CD14-positive monocyte (primary cell): ENCODE data around the gene PRR36. TPM values are rescaled to one million over a fixed set of nuclear protein-coding genes. Genes with fewer than 3 reads are reported as not detected.

ENCODE experiments used
- DNase-seq, 3 donors: peaks; one replicate each; pipeline ENCODE4 v3.0.0-alpha.2; 2011 to 2022
- H2AFZ ChIP-seq: 2 replicates; pipeline ENCODE4 v1.6.0; 2012; ENCODE audit warnings: mild to moderate bottlenecking, low read depth, low read length, inconsistent platforms; ENCODE audit not compliant: insufficient read depth, poor library complexity, severe bottlenecking
- H3K27ac ChIP-seq, 2 donors: 1 replicate in 1 of 2; 2 replicates in 1 of 2; pipeline ENCODE4 v1.5.1; 2012 to 2013; ENCODE audit warnings: low read length in 2 of 2, control low read depth in 1 of 2, inconsistent platforms in 1 of 2, low read depth in 1 of 2, mild to moderate bottlenecking in 1 of 2
- H3K27me3 ChIP-seq, 2 donors: one replicate each; pipeline versions ENCODE4 v1.6.0 to v1.6.1; 2011 to 2013; ENCODE audit warnings: low read length in 2 of 2; ENCODE audit not compliant: control insufficient read depth in 2 of 2, insufficient read depth in 2 of 2
- H3K36me3 ChIP-seq, 2 donors: replicated peaks in 1 of 2; 1 replicate in 1 of 2; 2 replicates in 1 of 2; pipeline versions ENCODE4 v1.5.1 to v1.6.1; 2012 to 2013; ENCODE audit warnings: low read length in 2 of 2, control low read depth in 1 of 2, inconsistent platforms in 1 of 2, mild to moderate bottlenecking in 1 of 2; ENCODE audit not compliant: insufficient read depth in 2 of 2, control insufficient read depth in 1 of 2
- H3K4me1 ChIP-seq, 2 donors: 1 replicate in 1 of 2; 2 replicates in 1 of 2; pipeline versions ENCODE4 v1.5.1 to v1.6.1; 2012 to 2013; ENCODE audit warnings: low read length in 2 of 2, control low read depth in 1 of 2, inconsistent platforms in 1 of 2, mild to moderate bottlenecking in 1 of 2, moderate library complexity in 1 of 2; ENCODE audit not compliant: insufficient read depth in 2 of 2, control insufficient read depth in 1 of 2
- H3K4me2 ChIP-seq: replicated peaks from 2 replicates; pipeline ENCODE3; 2012; ENCODE audit warnings: low read length, moderate library complexity, mild to moderate bottlenecking; ENCODE audit not compliant: poor library complexity, severe bottlenecking; ENCODE audit errors: extremely low read depth
- H3K4me3 ChIP-seq, 3 experiments: fragments of 200-600 bp in 1 of 3; sonication (generic) in 1 of 3; replicated peaks in 1 of 3; 1 replicate in 2 of 3; 2 replicates in 1 of 3; pipeline ENCODE4 v1.5.1; 2011 to 2013; ENCODE audit warnings: low read length in 3 of 3, mild to moderate bottlenecking in 3 of 3, control low read depth in 2 of 3, low read depth in 2 of 3, inconsistent platforms in 1 of 3, moderate library complexity in 1 of 3
- H3K79me2 ChIP-seq: 2 replicates; pipeline ENCODE4 v1.6.0; 2012; ENCODE audit warnings: mild to moderate bottlenecking, control low read depth, inconsistent platforms, low read length, moderate library complexity; ENCODE audit not compliant: insufficient read depth
- H3K9ac ChIP-seq: 2 replicates; pipeline ENCODE4 v1.6.0; 2017; ENCODE audit warnings: low read length, mild to moderate bottlenecking; ENCODE audit not compliant: insufficient read depth, poor library complexity, severe bottlenecking
- H3K9me3 ChIP-seq, 2 donors: replicated peaks in 1 of 2; 1 replicate in 1 of 2; 2 replicates in 1 of 2; pipeline versions ENCODE4 v1.5.1 to v1.6.1; 2012 to 2013; ENCODE audit warnings: low read length in 2 of 2, control low read depth in 1 of 2; ENCODE audit not compliant: control insufficient read depth in 1 of 2, insufficient read depth in 1 of 2
- H4K20me1 ChIP-seq: 2 replicates; pipeline ENCODE4 v1.6.0; 2012; ENCODE audit warnings: mild to moderate bottlenecking, low read length, control low read depth, moderate library complexity; ENCODE audit not compliant: insufficient read depth
- H3K27ac Mint-ChIP-seq, 7 donors: one replicate each; pipeline ENCODE4 v1.8.0; 2020; ENCODE audit warnings: mild to moderate bottlenecking in 7 of 7, mixed read lengths in 7 of 7, moderate library complexity in 6 of 7, inconsistent platforms in 2 of 7
- H3K27me3 Mint-ChIP-seq, 3 donors: one replicate each; pipeline ENCODE4 v1.8.0; 2021 to 2022; ENCODE audit warnings: low read depth in 3 of 3, mild to moderate bottlenecking in 3 of 3, mixed read lengths in 3 of 3, moderate library complexity in 3 of 3, inconsistent platforms in 1 of 3
- H3K36me3 Mint-ChIP-seq, 2 donors: one replicate each; pipeline ENCODE4 v1.8.0; 2020; ENCODE audit warnings: mixed read lengths in 2 of 2, inconsistent platforms in 1 of 2, mild to moderate bottlenecking in 1 of 2
- H3K4me1 Mint-ChIP-seq: one replicate; pipeline ENCODE4 v1.8.0; 2020; ENCODE audit warnings: mild to moderate bottlenecking, mixed read lengths
- H3K4me3 Mint-ChIP-seq, 2 donors: one replicate each; pipeline ENCODE4 v1.8.0; 2020; ENCODE audit warnings: mild to moderate bottlenecking in 2 of 2, mixed read lengths in 2 of 2, moderate library complexity in 1 of 2
- H3K9me3 Mint-ChIP-seq, 7 donors: one replicate each; pipeline ENCODE4 v1.8.0; 2020 to 2022; ENCODE audit warnings: mixed read lengths in 7 of 7, mild to moderate bottlenecking in 6 of 7, moderate library complexity in 6 of 7, inconsistent platforms in 2 of 7
- CTCF ChIP-seq: fragments of 200-600 bp; IDR thresholded peaks from one replicate; pipeline ENCODE4 v1.8.0; 2022; ENCODE audit warnings: antibody characterized with exemption, mild to moderate bottlenecking
- WGBS: methylation state at CpG from one replicate; pipeline ENCODE4 v1.1.5; 2013; ENCODE audit warnings: missing lambda C conversion rate; ENCODE audit not compliant: insufficient coverage; 5-methylcytosine and 5-hydroxymethylcytosine counted together
- intact Hi-C, 2 donors: fragments of 100-400 bp; cut with micrococcal nuclease; formaldehyde crosslinking; loops; one replicate each; pipeline versions ENCODE4 v1.15.0 to v1.15.1; 2023
- polyA plus RNA-seq, 3 donors: library from polyadenylated mRNA; depleted of rRNA in 1 of 3; unstranded in 2 of 3; stranded (reverse) in 1 of 3; fragments of 300-500 nt in 2 of 3; fragments of >200 nt in 1 of 3; fragmentation: Illumina TruSeq in 2 of 3; gene quantifications; 1 replicate in 2 of 3; 2 replicates in 1 of 3; pipeline ENCODE4 v1.2.3, GENCODE V29; 2012 to 2021

The PRR36 gene
- polyA plus RNA-seq, 3 donors: not detected

DNA sequence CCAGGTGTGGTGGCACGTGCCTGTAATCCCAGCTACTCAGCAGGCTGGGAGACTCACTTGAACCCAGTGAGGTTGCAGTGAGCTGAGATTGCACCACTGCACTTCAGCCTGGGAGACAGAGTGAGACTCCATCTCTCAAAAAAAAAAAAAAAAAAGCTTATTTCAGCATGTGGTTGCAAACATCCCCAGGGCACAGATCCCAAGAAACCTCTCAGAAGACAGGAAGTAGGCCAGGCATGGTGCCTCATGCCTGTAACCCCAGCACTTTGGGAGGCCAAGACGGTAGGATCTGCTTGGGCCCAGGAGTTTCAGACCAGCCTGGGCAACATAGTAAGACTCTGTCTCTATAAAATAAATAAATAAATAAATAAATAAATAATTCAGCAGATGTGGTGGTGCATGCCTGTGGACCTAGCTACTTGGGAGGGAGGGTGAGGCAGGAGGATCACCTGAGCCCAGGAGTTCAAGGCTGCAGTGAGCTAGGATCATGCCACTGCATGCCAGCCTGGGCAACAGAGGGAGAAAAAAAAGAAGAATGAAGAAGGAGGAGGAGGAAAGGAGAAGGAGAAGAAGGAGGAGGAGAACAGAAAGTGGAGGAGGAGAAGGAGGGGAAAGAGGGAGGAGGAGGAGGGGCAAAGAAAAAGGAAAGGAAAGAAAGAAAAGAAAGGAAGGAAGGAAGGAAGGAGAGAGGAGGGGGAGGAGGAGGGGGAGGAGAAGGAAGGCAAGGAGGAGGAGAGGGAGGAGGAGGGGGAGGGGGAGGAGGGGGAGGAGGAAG is 9.8 kb upstream of the PRR36 start:
- Histone ChIP-seq H2AFZ (no peak overlapping the region), H3K27me3 (peaks cover 8 to 19% of the 10 kb centered on the region in 2 donors), H3K9me3 (peaks cover 0 to 3% of the 10 kb centered on the region in 2 donors), H3K9ac (no peak overlapping the region), H3K4me2 (no peak overlapping the region), H3K36me3 (no peaks in the 10 kb centered on the region), H4K20me1 (no peaks in the 10 kb centered on the region), H3K4me1 (peaks cover 2 to 7% of the 10 kb centered on the region in 2 donors), H3K79me2 (no peaks in the 10 kb centered on the region), H3K27ac (no peak overlapping the region), H3K4me3 (no peak overlapping the region)
- Mint-ChIP-seq H3K27ac (no peak overlapping the region), H3K36me3 (peaks cover 0 to 3% of the 10 kb centered on the region in 2 donors), H3K9me3 (peaks cover 2 to 14% (median 6%) of the 10 kb centered on the region in 7 donors), H3K4me1 (peaks cover 7% of the 10 kb centered on the region), H3K27me3 (peaks cover 22 to 36% (median 35%) of the 10 kb centered on the region in 3 donors), H3K4me3 (peak overlapping the region in 1 of 2 donors; percentile 41)
- no CpG with 5 or more reads among the region's 2 CpGs for WGBS
- TF ChIP-seq CTCF: no peak
- no peak for DNase-seq
- intact Hi-C loops: no loop called here

GRCh38 chr19:7883105-7883504 is 8.9 kb upstream of the PRR36 start:
- Mint-ChIP-seq H3K27ac (no peak overlapping the region), H3K9me3 (peaks cover 2 to 11% (median 6%) of the 10 kb centered on the region in 7 donors), H3K4me3 (no peak overlapping the region), H3K36me3 (no peaks in the 10 kb centered on the region), H3K4me1 (peaks cover 4% of the 10 kb centered on the region), H3K27me3 (peaks cover 17 to 30% (median 26%) of the 10 kb centered on the region in 3 donors)
- no peak overlapping the region for H3K4me3 ChIP-seq
- H3K4me2 ChIP-seq: no peak overlapping the region
- peaks cover 0 to 3% of the 10 kb centered on the region in 2 donors for H3K9me3 ChIP-seq
- H3K36me3 ChIP-seq: no peaks in the 10 kb centered on the region
- H3K9ac ChIP-seq: no peak overlapping the region
- WGBS: 100% methylated on average over 2 of the region's 4 CpGs
- no peaks in the 10 kb centered on the region for H4K20me1 ChIP-seq
- H3K4me1 ChIP-seq: peaks cover 0 to 1% of the 10 kb centered on the region in 2 donors
- peaks cover 1 to 10% of the 10 kb centered on the region in 2 donors for H3K27me3 ChIP-seq
- TF ChIP-seq CTCF: no peak
- no peaks in the 10 kb centered on the region for H3K79me2 ChIP-seq
- no peak overlapping the region for H3K27ac ChIP-seq
- intact Hi-C loops: no loop called here
- no peak overlapping the region for H2AFZ ChIP-seq
- DNase-seq: no peak
